Activated CD8-positive, alpha-beta memory T cell treated with anti-CD3 and anti-CD28 coated beads, Interleukin-2, amount 50 U/mL, for 24 hours (primary cell): ENCODE measurements around the gene SECTM1.
"Not testable (repeated sequence)": the region's sequence is repeated elsewhere in the genome, so short reads cannot be mapped to it uniquely, and the experiment has no call there.

Experiments used
- DNase-seq: peaks from one replicate; pipeline ENCODE4 v3.0.0-alpha.2; 2020; ENCODE audit errors: extremely low read depth

SECTM1 gene

GRCh38 chr17:82347994-82348393, 14.4 kb upstream of the SECTM1 start:
- DNase-seq: not testable (repeated sequence)

GRCh38 chr17:82346342-82347300, 13.1 kb upstream of the SECTM1 start:
- DNase-seq: no peak

GRCh38 chr17:82345151-82345976, 11.8 kb upstream of the SECTM1 start:
- DNase-seq: no peak

- DNase-seq: no peak
These were observed 10.8 kb upstream of the SECTM1 start for GRCh38 chr17:82344175-82344907.

GRCh38 chr17:82343560-82343959, 10.0 kb upstream of the SECTM1 start:
- no peak for DNase-seq

- DNase-seq: no peak
These were observed 9.0 kb upstream of the SECTM1 start for GRCh38 chr17:82342361-82343079.

- no peak for DNase-seq
These were observed 6.3 kb upstream of the SECTM1 start for GRCh38 chr17:82339634-82340580.

GRCh38 chr17:82338858-82339633, 5.5 kb upstream of the SECTM1 start:
- DNase-seq: no peak

GRCh38 chr17:82334622-82335394, 1.2 kb upstream of the SECTM1 start:
- no peak for DNase-seq

- DNase-seq: no peak
These were observed 647 bp upstream of the SECTM1 start for GRCh38 chr17:82334204-82334621.

GRCh38 chr17:82332669-82333278, 792 bp downstream of the SECTM1 start:
- DNase-seq: no peak

GRCh38 chr17:82331345-82331939, 2.1 kb downstream of the SECTM1 start:
- no peak for DNase-seq

GRCh38 chr17:82330322-82331239, 3.0 kb downstream of the SECTM1 start:
- DNase-seq: no peak

GRCh38 chr17:82329683-82330321, 3.8 kb downstream of the SECTM1 start:
- no peak for DNase-seq

- no peak for DNase-seq
These were observed 4.5 kb downstream of the SECTM1 start for GRCh38 chr17:82328994-82329507.
